ENCODE measurements around the gene RNF207.

DNA sequence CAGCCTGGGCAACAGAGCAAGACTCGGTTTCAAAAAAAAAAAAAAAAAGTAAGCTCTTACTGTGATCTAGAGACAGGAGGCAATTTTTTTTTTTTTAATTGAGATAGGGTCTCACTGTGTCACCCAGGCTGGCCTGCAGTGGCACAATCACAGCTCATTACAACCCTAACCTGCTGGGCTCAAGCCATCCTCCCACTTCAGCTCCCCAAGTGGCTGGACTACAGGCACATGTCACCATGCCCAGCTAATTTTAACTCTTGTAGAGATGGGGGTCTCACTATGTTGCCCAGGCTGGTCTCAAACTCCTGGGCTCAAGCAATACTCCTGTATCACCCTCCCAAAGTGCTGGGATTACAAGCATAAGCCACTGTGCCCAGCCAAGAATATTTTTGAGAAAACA lies 14.0 kb upstream of the RNF207 start:
- 0 out of 2 replicates have a peak, but pooled peaks have one; percentile 10 for TF ChIP-seq POLR2AphosphoS5 (IDR thresholded peaks at IDR 0.05; ENCODE audit: low read depth, low read length)
- TF ChIP-seq, protein P1, sequence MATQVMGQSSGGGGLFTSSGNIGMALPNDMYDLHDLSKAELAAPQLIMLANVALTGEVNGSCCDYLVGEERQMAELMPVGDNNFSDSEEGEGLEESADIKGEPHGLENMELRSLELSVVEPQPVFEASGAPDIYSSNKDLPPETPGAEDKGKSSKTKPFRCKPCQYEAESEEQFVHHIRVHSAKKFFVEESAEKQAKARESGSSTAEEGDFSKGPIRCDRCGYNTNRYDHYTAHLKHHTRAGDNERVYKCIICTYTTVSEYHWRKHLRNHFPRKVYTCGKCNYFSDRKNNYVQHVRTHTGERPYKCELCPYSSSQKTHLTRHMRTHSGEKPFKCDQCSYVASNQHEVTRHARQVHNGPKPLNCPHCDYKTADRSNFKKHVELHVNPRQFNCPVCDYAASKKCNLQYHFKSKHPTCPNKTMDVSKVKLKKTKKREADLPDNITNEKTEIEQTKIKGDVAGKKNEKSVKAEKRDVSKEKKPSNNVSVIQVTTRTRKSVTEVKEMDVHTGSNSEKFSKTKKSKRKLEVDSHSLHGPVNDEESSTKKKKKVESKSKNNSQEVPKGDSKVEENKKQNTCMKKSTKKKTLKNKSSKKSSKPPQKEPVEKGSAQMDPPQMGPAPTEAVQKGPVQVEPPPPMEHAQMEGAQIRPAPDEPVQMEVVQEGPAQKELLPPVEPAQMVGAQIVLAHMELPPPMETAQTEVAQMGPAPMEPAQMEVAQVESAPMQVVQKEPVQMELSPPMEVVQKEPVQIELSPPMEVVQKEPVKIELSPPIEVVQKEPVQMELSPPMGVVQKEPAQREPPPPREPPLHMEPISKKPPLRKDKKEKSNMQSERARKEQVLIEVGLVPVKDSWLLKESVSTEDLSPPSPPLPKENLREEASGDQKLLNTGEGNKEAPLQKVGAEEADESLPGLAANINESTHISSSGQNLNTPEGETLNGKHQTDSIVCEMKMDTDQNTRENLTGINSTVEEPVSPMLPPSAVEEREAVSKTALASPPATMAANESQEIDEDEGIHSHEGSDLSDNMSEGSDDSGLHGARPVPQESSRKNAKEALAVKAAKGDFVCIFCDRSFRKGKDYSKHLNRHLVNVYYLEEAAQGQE (IDR thresholded peaks at IDR 0.05; ENCODE audit: insufficient read depth in 1 of 2, low read depth in 2 of 2, low read length in 1 of 2), result no peak

Data from Panc1 (cell line).